Measurements from ENCODE around the gene BAIAP2L2.
A peak's percentile ranks its signal among the peaks of the same experiment; 100 is the strongest.
"Not testable (repeated sequence)": the region's sequence is repeated elsewhere in the genome, so short reads cannot be mapped to it uniquely, and the experiment has no call there.

The BAIAP2L2 gene

DNA sequence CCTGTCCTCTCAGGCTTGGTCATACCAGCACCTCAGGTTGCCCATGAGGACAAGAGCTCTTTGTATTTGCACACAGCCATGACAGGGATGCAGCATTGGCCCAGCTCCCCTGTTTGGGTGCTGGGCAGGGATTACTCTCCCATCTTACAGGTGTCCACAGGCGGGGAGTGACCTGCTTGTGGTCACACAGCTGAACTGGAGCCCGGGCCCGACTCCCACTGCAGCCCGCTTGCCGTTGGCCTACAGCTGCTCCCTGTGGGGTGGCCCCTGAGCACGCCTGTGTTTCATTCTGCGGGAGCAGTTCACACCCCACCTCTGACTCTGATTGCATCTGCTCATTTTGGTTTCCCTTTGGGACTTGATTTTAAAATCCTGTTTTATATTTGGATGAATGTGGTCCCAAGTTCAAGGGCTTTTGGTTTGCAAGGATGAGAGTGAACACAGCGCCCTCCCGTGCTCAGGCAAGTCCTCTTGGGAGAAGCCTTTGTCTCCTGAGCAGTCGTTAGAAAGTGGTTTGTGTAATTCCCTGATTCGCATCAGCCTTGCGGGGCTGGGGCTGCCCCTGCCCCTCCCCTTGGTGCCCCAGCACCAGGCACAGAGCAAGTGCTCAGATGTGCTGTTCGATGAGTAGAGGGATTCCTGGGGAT, 44.0 kb downstream of the BAIAP2L2 start:
- DNase-seq = no peak

DNA sequence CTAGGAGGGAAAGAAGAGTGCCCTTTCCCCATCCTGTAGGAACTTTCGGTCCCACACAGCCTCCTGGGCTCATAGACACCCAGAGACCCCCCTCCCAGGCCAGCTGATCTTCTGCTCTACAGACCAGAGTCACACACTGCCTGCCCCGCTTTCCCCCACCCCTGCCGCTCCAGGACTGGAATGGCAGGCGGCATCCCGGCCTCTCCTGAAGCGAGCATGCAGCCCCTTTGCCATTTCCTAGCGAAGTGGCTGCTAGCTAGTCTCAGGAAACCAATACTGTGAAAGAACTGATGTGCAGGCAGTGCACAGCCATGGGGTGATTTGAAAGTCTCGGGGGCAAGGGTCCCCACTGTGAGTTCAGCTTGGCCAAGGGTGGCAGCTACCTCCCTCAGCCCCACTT, 44.9 kb downstream of the BAIAP2L2 start:
- DNase-seq = no peak

DNA sequence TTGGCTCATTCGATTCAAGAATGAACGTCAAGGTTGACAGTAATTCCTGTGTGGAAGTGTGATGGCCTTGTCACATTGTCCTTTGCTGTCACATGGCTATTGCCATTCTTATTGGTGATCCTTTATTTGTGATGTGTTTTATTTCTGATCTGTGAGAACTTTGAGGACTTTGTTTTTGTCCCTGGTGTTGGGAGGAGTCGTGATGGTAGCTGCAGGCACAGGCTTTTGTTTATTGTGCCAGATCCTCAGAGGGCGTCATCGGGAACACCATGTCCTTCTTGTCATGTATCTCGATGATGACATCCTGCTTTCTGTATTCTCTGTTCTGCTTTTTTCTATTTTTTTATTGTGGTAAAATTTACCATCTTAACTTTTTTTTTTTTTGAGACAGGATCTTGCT, 47.7 kb downstream of the BAIAP2L2 start:
- DNase-seq = peak in 1 of 2 donors; percentile 17

DNA sequence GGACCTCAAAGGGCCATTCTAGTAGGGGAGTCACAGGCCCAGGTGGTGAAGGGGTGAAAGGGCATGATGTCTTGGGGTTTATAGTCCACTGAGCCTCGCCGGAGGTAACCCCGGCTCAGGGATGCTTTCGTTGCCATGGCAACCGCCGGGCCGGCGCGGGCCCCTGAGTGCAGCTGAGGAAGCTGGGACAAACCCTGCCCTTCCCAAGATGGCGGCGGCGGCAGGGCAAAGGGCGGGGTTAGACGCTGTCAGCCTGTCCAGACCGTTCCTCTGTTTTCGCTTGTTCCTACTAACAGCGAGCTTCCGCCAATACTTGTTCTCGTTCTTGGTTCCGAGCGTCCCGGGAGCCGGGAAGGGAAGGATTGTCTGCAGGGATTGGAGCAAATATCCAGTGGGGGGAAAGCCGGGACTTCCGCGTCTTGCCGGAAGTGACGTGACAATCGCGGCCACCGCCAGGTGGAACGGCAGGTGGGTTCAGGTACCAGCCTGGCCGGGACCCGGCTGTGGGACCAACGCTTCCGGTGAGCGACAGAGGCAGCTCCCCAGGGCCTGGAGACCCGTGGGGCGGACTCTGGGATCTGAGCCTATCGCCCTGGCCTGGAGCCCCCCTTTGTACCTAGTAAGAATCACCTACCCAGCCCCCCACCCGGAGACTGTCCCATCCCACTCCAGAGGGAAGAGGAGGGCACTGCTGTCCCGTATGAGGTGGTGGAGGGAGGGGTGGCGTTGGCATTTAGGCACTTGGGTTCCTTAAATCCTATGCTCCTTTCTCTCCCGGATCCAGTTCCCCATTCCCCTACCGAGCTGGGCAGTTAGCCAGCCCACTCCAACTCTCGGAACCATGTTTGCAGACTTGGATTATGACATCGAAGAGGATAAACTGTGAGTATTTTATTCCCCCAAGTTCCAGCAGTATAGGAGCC, 53.3 kb downstream of the BAIAP2L2 start, which contains the start of gene PICK1:
Gene PICK1 (plus strand): TSS at position 436 of the 923 bp plus-strand sequence. CDS start 406 bp downstream, at position 842.
- DNase-seq = peak; percentile 84 to 89

DNA sequence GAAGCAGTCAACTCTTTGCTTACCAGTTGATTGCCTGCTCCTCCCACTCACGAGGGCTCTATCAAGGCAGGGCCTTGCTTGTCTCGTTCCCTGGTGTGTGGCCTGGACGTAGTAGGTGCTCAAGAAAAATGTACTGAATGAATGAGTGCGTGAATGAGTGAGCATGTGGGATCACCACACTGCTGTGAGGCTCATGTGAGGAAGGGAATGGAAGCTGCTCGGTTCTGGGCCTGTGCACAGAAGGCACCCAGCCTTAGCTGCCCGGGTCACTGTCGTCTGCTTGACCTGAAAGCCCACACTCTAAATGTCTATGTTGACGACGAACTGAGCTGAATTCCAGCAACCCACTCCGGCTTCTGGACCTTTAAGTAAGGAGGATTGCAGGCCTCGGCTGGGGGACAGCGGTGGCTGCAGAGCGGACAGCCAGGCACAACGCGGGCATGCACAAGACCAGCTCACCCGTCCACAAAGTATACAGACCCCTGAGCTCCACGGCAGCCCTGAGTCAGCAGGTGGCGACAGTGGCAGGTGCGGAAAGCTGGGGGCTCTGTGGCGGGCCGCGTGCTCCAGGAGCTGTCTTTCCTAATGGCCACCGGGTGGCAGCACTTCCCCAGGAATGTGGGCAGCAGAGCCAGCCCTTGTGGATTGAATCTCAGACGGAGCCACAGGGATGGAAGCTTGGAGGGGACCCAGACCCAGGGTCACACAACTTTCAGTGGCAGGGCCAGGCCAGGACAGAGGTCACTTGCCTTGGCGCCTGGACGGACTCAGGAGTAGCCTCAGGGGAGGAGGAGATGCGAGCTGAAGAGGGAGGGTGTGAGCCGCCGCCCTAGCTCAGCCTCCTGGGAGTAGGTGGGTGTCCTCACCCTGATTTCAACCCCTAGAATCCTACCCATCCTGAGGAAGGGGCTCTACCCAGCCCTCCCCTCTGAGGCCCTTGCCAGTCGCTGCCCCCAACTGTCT, 58.3 kb downstream of the BAIAP2L2 start:
- peak; percentile 81 to 83 for DNase-seq

DNA sequence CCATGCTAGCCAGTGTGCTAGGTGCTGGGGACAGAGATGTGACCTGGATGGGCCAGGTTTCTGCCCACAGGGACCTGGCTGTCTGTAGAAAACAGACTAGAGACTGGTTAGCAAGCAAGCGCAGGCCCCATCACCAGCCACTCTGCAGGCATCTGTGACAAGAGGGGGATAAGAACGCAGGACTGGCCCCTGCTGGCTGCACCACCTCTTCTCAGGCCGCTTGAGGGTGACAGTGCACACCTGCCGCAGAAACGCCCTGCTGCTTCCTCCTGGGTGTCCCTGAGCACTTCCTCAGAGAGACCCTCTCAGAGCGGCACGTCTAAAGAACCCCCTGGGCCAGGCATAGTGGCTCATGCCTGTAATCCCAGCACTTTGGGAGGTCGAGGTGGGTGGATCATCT, 59.2 kb downstream of the BAIAP2L2 start:
- no peak for DNase-seq

DNA sequence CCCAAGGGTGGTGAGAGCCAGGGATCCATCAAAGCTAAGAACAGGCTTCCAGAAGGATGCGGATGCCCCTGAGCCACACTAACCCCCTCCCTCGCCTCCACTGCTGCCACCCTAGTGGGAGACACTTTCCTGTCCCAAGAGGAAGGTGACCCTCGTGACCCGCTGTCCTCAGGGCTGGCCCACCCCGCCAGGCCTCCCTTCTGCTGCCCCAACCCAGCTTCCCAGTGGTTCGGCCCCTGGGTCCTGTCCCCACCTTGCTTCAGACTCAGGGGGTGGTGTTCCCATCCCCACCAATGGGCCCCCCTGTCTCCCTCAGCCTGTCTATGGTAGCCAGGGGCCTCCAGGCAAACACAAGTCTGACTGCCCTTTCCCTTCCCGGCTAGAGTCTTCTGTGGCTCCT, 59.8 kb downstream of the BAIAP2L2 start:
- no peak for DNase-seq

DNA sequence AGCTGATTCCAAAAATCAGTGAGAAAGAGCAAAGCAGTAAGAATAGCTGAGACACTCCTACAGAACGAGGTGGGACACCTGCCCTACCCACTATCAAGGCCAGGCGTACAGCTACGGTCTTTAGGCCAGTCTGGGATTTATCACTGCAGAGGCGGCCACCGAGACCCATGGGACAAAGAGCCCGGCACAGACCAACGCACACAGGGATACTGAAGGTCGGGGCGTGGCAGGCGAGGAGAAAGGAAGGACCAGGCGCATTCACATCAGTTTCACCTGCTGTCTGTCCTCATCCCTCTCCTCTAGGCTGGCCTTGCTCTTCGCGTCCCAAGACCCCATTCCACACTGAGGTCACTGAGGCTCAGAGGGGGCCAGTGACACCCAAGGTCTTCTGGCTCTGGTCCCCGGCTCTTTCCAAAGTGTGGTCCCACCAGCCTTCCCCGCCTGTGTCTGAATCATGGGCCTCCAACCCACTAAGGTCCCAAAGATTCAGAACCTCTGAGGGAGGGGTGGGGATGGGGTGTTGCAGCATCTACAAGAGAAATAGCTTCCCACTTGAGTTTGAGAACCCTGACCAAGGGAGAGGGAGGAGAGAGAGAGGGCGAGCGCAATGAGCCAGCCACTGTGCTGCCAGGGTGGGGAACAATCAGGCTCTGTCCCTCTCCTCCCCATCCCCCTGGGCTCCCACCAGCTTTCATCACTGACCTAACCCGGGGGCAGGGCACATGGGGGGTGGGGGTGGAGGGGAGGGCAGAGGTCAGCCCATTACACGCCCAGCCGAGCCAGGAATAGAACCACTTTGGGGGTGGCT, 60.5 kb downstream of the BAIAP2L2 start:
- no peak for DNase-seq

DNA sequence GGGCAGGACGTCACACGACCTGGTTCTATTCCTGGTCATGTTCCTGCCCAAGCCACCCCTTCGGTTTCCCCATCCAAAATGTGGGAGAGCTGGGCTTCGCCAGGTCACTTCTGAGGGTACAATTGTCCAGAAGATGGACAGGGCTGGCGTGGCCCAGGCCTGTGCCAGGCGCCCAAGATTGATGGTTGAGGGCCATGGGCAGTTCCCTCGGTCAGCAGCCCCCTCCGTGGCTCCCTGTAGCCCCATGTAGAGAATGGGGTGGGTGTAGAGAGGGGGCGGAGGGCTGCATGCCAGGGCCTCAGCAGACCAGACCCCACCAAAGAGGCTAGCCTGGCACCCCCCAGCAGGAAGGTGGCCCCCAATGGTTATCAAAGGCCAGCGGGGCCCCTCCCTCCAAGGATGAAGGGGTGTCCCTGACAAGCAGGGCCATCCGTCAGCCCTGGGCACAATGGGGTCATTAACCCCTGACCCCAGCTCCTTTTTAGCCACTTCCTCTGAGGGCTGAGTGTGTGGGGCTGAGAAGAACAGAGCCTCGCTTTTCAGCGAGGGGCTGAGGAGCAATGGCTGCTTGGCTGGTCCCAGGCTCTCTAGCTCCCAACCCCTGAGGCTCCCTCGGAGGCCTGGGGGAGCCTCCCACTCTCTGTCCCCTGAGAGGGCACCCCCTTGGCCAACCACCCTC, 64.3 kb downstream of the BAIAP2L2 start:
- no peak for DNase-seq

DNA sequence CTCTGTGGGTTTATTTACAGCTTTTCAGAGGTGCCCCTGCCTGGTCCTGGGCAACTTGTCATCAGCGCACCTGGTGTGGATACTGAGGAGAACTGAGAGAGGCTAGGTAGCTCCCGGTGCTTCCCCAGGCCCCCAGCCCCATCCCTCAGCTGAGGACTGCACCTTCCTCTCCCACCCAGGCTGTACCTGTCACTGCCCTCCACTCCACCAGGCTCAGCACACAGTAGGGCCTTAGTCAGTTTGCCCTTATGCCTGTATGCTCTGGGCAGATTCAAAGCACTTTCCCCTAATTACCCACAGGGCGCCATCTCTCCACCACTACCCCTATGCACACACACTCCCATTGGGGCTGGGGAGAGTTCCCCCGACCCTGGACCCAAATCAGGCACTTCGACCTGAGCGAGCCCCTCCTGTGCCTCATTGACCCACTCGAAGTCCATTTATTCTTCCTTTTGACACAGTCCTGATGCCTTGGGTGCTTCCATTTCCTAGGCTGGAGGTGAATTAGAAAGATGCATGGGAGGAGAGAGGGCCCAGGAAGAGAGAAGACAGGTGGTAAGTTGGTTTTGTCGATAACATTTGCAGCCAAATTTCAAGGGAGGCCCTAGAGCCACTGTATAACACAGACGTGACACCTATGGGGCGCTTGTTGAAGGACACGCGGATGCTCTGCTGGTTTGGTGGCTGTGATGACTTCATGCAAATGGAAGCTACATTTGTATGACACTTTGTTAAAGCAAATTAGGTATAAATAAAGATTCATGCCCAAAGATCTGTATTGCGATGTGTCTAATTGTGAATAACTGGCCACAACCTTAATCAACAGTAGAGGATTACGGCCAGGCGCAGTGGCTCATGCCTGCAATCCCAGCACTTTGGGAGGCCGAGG, 67.1 kb downstream of the BAIAP2L2 start:
- no peak for DNase-seq

DNA sequence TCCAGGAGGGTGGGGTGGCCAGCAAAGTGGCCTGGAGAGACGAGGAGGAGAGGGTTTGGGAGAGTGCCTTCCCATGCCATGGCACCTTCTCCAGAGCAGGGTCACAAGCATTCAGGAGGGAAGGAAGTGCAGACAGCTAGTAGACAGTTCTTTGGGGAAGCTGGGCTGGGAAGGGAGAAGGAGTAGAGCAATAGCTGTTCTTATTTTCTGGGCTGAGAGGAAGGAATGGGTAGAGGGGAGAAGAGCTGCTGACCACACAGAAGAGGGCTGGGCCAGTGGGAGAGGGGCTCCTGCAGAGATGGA, 68.0 kb downstream of the BAIAP2L2 start:
- DNase-seq = no peak

DNA sequence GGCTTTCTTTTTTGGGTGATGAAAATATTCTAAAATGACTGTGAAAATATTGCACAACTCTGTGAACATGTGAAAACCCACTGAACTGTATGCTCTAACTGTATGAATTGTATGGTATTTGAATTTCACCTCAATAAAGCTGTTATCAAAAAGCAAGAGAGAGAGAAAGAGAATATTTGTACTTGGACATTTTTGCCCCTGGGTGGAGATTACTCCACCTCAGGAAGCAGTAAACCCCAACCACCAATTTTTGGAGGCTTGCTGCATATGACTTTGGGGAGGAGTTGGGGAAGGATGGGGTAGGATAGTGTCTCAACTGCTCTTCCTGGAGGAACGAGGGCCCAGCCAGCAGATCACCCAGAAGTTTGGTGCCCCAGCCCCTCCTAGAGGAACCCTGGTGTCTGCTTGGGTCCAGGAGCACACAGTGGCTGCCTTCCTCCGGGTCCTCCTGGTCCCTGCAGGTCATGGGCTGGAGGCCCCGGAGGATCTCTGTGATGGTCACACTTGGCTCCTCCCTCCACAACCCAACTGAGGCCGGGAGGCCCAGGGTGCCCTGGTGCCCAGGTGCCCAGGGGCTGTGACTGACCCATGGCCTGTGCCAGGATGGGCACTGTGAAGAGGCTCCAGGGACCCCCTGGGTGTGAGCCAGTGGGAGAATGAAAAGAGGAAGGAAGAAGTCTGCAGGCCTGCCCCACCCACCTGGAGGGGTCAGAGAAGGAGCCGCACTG, 68.6 kb downstream of the BAIAP2L2 start:
- no peak for DNase-seq

DNA sequence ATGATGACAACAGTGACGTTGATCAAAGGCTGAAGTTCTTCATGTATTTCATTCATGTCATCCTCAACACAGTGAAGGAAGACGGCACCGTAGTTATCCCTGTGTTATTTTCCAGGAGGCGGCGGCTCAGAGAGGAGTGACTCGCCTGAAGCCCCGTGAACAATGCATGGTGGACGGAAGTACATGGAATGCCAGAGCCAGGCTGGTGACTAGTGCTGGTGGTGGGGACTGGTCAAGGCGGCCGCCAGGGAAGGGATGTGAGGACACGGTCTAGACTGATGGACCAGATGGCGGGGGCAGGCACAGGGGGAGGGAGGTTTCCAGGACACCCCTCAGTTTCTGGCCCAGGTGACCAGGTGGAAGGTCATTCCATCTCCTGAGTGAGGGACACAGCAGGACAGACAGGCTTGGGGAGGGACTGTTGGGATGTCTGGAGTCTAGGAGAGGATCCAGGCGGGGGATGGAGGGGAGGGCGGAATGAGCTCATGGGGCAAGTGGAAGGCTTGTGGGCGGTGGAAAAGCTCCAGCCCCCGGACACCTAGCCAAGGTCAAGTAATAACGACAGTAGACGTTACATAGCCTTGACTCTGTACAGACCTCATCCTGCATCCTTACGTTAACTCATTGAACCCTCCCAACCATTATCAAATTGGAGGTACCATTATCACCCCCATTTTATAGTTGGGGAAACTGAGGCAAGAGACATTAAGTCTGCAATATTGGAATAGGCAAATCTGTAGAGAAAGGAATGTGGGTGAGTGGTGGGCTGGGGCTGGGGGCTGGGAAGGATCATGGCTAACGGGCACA, 69.3 kb downstream of the BAIAP2L2 start:
- DNase-seq = no peak

DNA sequence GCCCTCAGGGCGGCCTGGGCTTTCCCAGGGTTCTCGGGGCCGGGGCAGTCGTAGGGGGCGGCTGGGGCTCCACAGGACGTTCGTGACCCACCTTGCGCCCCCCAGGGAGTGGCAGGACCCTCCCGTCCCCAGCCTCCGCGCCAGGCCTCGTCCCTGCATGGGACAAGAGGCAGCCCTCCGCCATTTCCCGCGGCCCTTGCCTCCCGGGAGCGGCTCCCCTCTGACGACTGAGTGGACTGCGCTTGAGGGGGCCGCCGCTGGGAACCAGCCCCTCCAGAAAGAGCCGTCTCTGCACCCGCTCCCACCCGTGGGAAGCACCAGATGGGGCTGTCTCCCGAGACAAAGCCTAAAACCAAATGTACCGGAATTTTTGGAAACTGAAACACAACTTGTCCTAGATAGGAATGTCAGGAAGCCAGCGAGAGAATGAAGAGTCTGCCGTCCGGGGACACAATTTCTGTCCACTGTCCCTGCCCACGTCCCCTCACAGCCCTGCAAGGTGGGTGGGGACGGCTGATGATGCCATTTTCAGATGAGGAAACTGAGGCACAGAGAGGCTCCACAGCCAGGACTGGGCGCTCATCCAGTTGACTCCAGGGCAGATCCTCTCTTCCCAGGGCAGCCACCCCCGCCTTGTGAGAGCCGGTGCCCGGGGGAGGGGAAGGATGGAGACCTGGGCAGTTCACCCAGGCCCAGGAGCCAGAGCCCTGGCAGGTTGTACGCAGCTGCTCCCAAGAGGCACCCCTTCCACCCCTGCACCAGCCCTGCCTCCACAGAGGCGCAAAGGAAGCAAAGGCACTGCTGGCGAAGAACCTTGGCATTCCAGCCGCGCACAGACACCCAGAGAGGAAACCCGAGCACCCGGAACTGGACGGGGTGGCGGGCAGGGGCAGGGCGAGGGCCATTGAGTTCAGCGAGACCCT, 71.3 kb downstream of the BAIAP2L2 start:
- no peak for DNase-seq

DNA sequence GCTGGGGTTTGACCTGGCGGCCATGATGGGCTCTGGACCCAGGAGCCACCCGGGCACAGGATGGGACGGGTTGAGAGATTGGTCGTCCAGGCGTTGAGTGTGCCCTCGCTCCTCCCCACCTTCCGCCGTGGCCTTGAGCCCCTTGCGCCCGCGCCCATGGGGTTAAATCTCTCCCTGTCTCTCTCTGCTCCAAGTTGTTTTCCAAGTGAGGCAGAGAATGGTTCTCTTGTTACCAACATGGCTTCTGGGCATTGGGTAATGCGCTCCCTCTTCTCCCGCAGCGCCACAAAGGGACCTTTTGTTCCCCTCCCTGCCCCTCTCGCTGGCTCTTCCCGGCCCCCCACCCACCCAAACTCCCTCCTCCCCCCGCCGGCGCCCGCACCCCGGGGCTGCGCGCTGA, 72.1 kb downstream of the BAIAP2L2 start:
- DNase-seq = no peak

DNA sequence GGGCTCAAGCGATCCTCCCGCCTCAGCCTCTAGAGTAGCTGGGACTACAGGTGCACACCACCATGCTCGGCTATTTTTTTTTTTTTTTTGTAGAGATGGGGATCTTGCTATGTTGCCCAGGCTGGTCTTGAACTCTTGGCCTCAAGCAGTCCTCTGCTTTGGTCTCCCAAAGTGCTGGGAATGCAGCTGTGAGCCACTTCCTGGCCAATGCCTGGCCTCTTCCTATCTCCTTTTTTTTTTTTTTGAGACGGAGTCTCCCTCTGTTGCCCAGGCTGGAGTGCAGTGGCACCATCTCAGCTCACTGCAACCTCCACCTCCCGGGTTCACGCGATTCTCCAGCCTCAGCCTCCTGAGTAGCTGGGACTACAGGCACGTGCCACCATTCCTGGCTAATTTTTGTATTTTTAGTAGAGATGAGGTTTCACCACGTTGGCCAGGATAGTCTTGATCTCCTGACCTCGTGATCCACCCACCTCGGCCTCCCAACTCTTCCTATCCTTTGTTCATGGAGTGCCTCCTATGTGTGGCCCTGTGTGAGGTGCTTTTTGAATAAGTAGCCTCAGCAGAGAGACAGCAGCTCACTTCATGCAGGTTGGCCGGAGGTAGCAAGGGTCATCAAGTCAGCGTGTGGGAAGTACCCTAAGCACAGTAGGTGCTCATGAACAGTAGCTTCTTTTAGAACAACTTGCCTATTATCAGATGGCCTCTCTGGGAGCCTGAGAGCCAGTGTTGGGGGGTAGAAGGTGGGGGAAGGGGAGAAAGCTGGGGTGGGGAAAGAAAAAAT, 72.9 kb downstream of the BAIAP2L2 start:
- not testable (repeated sequence) for DNase-seq
